ENCODE results near the gene RYK.
"Not testable (repeated sequence)": the region's sequence is repeated elsewhere in the genome, so short reads cannot be mapped to it uniquely, and the experiment has no call there.

The RYK gene

DNA sequence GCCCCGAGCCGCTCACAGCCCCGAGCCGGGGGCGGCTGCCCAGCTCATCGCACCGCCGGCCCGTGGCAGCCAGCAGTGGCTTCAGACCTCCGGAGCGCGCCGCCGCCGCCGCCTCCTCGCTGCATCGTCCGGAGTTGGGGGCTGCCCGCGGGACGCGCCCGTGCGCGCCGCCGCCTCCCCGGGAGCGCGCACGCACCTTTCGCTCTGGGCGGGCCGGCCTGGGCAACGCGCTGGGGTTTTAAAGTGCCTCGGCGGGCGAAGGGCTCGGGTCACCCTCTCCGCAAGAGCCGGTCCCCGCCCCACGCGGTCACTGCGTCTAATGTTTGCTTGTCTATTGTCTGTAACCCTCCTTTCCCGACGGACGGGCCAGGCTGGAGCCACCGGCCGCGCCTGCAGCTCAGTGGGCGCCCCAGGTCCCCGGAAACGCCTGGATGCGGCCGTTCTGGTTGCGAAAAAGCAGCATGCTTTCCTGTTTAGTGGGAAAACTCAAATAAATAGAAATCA lies at the start of gene RYK:
TSS of gene RYK (minus strand) at position 143 of the 504 bp plus-strand sequence. CDS start 205 bp downstream, outside the sequence.
- DNase-seq (ENCODE audit: insufficient read length, low spot score) (peak; percentile 92), FAIRE-seq (peak; percentile 69)

DNA sequence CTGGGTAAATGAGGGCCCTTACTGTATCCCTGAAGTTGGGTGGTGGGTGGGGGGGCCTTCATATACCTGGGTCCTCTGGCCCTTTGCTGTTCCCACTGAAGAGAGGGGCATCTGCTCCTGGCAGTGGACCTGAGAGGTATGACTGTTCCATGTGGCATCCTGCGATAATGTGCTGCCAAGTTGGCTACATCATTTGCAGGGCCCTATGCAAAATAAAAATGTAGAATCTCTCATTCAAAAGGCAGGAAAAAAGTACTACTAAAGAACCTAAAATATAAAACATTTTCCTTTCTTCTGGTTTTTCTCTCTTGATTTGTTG lies 49.2 kb upstream of the RYK start:
- no peak for FAIRE-seq
- DNase-seq (ENCODE audit: insufficient read length, low spot score), result no peak

- FAIRE-seq (no peak), DNase-seq (ENCODE audit: insufficient read length, low spot score) (no peak)
These were observed 48.7 kb upstream of the RYK start for GRCh38 chr3:134299185-134299887.

DNA sequence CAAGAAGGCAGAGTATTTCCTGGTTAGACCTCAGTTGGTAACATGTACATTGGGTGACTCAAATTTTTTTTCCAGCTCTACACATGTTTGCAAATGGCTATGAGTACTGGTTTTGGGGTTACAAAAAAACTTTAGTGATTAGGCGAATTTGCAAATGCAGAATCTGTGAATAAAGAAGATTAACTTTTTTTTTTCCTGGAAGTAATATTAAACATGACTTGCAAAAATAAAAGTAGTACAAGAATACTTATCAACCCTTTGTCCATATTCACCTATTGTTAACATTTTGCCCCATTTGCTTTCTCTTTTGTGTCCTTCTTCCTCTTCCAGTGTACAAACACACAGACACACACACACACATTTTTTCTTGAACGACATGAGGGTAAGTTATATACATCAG lies 47.6 kb upstream of the RYK start:
- DNase-seq (ENCODE audit: insufficient read length, low spot score) (no peak), FAIRE-seq (no peak)

GRCh38 chr3:134296616-134297015 lies 46.0 kb upstream of the RYK start:
- DNase-seq (ENCODE audit: insufficient read length, low spot score) (no peak), FAIRE-seq (no peak)

- DNase-seq (ENCODE audit: insufficient read length, low spot score) (no peak), FAIRE-seq (no peak)
These were observed 45.3 kb upstream of the RYK start for GRCh38 chr3:134295930-134296329.

DNA sequence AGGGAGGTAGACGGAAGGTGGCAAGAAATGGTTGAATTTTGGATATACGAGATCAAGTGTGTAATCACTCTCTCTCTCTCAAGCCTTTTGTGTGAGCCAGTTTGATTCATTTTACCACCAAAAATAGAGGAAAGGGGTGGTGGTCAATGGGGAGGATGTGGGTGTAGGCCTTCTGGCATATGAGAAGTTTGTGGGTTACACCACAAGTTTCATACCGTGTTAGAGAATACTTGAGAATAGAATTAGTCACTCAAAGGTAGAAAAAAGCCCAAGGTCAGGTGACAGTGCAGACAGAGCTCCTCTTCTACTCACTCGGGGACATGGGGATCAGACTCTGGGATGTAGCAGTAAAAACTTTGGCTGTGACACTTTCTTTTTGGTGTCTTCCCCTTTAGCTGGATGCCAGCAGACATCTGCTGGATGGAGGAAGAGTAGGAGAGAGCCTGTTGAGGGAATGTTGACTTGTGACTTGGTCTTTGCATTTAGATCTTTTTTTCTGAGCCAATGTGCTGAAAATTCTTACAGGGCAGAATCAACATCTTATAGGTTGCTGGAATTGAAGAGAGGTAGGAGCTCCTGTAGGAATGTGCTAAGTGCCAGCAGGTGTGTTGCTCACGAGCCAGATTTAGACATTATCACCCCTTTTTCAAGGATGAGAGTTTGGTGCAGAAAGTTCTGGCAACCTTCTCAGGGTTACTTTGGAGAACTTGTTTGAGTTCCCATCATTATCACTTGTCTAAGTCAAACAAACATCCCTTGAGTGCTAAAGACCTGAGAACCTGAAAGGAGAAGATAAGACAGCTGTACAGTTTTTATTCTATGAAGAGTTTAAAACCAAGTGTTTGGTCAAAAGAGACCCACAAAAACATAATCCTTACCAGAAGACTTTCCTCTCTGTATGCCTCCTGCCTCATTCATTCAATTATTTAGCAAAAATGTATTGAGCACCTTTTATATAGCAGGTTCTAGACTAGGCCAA lies 43.9 kb upstream of the RYK start:
- peak; percentile 93 for FAIRE-seq
- DNase-seq (ENCODE audit: insufficient read length, low spot score), result peak; percentile 62

DNA sequence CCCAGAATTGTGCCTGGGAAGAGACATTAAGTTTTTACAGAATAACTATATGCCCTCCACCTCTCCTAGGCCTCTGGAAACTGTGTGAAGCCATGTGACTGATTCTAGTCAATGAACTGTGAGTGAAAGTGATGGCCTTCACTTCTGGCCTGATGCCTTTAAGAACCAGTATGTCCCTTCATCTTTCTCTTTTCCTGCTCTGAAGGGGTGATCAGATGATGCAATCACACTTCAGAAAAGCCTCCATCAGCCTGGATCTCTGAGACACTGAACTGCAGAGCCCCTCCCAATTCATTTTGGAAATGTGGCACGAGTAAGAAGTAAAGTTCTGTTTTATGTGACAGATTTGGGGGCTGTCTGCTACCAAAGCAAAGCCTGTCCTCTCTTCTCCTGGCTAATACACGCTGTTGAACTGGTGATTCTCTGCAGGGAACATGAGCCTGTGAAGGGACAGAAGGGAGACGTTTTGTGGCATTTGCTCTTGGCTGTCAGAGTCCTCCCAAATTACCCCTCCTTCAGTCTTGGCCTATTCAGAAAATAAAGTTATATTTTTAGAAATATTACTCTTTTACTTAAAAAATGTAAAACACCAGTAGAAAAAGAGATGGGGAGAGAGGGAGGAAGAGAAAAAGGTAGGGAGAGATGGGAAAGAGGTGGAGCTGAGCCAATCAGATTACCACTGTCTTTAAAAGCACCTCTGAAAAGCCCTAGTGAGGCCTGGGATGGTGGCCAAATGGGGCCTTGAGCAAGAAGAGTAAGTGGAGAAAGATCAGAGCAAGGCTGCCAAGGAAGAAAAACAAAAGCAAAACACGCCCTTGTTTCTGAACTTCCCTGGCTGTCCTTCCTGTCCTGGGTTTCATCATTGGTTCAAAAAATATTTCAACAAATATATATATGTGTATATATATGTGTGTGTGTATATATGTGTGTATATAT lies 40.9 kb upstream of the RYK start:
- DNase-seq (ENCODE audit: insufficient read length, low spot score) (no peak), FAIRE-seq (no peak)

DNA sequence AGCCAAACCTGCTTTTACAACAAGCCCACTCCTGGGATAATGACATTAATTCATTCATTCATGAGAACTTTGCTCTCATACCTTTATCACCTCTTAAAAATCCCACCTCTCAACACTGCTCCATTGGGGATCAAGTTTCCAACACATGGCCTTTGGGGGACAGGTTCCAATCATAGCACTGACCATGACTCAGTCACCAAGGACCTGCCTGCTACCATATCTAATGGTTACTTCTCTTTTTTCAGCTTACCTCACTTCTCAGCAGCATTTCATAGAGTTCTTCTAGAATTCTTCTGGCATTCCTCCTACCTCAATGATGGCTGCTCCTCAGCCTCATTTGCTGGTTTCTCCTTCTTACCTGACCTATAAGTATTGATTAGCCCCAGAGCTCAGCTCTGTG lies 36.9 kb upstream of the RYK start:
- no peak for DNase-seq (ENCODE audit: insufficient read length, low spot score)
- no peak for FAIRE-seq

GRCh38 chr3:134284438-134284837 lies 33.8 kb upstream of the RYK start:
- no peak for FAIRE-seq
- DNase-seq (ENCODE audit: insufficient read length, low spot score), result no peak

DNA sequence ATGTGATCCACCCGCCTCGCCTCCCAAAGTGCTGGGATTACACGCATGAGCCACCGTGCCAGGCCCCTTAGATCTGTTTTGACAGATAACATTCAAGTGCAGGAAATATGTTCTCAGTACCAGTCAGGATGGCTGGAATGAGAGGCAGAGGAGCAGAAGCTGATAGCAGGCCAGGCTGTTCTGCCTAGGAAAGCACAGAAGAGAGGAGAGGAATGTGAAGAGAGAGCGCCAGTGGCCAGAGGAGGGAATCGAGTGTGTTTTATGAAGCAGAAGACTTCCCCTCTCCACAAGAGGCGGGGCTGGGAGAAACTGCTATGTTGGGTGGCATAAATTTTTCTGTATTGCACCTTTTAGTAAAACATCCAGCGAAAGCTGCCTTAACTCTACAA lies 32.0 kb upstream of the RYK start:
- no peak for DNase-seq (ENCODE audit: insufficient read length, low spot score)
- no peak for FAIRE-seq

DNA sequence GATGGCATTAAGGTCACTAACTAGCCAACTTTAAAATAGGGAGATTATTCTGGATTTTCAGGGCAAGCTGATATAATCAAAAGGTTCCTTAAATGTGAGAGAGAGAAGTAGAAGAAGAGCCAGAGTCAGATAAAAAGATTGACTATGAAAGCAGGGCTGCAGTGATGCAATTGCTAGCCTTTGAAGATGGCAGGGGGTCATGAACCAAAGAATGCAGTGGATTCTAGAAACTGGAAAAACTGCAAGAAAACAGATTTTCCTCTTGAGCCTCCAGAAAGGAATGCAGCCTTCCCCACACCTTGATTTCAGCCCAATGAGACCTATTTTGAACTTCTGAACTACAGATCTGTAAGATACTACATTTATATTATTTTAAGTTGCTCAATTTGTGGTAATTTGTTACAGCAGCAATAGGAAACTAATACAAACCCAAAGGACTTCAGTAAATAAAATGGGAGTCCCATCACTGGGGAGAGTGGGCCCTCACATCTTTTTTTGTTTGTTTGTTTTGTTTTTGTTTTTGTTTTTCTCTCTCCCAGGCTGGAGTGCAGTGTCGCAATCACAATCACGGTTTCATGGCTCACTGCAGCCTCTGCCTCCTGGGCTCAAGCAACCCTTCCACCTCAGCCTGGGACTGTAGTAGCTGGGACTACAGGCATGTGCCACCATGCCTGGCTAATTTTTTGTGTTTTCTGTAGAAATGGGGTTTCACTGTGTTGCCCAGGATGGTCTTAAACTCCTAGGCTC lies 31.4 kb upstream of the RYK start:
- no peak for FAIRE-seq
- DNase-seq (ENCODE audit: insufficient read length, low spot score), result no peak

GRCh38 chr3:134279466-134279865 lies 28.8 kb upstream of the RYK start:
- FAIRE-seq (no peak), DNase-seq (ENCODE audit: insufficient read length, low spot score) (no peak)

- DNase-seq (ENCODE audit: insufficient read length, low spot score) (no peak), FAIRE-seq (no peak)
These were observed 26.5 kb upstream of the RYK start for GRCh38 chr3:134277066-134277660.

DNA sequence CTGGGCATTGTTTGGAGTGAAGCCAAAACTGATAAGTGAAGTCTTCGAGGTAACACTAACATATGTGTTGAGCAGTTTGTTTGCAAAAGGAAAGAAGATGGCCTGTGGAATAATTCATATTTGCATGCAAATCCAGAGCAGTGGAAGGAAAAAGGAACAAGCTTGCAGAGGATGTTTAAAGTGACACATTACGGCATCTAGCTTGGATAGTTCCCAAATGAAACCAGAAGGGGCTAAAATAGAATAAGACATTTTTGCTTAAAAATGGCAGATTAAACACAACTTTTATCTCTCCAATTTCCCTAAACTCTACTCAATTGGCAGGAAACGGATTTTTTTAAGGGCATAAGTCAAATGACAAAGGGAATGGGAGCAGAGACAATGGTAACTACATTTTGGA lies 25.4 kb upstream of the RYK start:
- FAIRE-seq, result no peak
- DNase-seq (ENCODE audit: insufficient read length, low spot score), result no peak

GRCh38 chr3:134275110-134275509 lies 24.5 kb upstream of the RYK start:
- DNase-seq (ENCODE audit: insufficient read length, low spot score); FAIRE-seq: not testable (repeated sequence)

DNA sequence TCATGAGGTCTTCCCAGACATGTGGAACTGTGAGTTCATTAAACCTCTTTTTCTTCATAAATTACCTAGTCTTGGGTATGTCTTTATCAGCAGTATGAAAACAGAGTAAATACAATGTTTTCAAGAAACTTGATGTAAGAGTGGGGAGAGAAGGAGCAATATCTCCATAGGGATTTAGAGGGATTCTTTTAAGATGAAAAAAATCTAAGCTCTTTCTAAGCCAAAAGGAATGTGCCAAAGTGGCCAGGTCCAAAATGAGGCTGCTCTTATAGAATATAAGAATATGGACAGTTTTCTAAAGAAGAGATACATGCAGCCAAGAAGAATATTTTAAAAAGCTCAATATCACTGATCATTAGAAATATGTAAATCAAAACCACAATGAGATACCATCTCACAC lies 23.9 kb upstream of the RYK start:
- FAIRE-seq (no peak), DNase-seq (ENCODE audit: insufficient read length, low spot score) (no peak)

DNA sequence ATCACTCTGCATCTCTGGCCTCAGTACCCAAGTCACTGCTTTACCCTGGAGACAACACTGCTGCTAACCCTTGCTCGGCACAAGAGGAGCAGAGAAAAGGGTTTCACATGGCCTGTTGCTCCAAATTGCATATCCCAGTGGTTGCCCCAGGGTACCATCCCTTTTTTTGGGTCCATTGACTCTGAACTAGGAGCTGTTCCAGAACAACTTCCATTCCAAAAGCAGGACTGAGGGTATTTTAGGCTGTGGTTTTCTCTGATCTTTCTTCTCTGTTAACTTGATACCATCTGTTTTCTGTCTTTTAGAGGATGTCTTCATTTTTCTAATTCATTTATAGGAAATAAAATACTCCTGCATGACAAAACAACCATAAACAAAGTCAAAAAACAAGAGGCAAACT lies 17.3 kb upstream of the RYK start:
- DNase-seq (ENCODE audit: insufficient read length, low spot score) (no peak), FAIRE-seq (no peak)

- DNase-seq (ENCODE audit: insufficient read length, low spot score) (no peak), FAIRE-seq (no peak)
These were observed 10.3 kb upstream of the RYK start for GRCh38 chr3:134260987-134261386.

Data from GM19239 (cell line).